GM21825 (cell line): Measurements from ENCODE around the gene MXRA8.
"Not testable (repeated sequence)": the region's sequence is repeated elsewhere in the genome, so short reads cannot be mapped to it uniquely, and the experiment has no call there.

Experiments used
- ATAC-seq: cut with Tn5 transposase; IDR thresholded peaks from one replicate; pipeline ENCODE4 v1.9.1; 2021; ENCODE audit warnings: mild to moderate bottlenecking, moderate library complexity; ENCODE audit not compliant: unreplicated experiment

Gene MXRA8

DNA sequence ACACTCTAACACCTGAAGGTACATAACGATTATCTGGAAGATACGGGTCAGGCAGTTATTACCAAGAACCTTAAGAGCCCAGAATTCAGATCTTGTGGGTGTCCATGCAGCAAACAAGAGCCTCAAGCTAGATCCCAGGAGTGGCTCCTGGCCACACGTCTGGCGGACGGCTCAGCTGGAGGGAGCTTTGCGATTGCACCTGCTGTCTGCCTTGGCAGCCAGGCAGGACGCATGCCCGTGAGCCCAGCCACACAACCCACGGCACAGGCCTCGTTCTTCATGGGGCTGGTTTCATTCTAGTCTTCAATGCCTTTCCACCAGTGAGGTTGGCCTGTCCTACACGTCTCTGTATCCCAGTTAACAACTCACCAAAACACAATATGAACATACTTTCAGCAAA is 35.1 kb upstream of the MXRA8 start:
- no peak for ATAC-seq

DNA sequence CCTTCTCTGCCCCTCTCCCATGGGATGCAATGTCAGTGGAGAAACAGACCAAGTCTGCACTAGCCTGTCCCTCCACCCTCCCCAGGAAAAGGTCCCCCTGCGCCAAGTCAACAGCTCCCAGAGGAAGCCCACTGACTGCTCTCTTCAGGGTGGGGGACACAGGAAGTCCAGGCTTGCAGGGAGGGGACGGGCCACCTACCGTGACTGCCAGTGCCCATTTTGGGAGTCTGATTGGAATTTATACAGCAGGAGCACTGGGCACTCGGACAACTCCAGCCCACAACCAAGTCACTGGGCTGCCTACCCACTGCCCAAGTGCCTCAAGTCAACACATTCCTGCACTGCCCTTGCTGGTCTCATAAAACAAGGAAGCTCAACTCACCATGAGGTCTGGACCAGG is 34.7 kb upstream of the MXRA8 start:
- no peak for ATAC-seq

DNA sequence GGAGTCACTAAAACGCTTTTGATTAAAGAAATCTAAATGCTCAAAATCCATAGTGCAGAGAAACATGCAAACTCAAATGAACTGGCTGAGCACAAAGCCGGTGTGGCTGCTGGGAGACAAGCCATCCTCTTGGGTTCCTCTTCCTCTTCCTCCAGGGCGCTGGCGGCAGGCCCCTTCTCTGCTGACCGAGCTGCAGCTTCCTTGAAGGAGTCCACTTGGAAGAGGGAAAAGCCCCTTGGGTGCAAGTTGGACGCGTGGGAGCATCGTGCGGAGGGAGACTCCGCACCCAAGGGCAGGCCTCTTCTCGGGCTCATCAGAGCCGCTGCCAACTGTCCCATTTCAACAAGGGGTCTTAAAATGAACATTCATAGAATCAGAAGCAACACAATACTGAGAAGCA is 32.9 kb upstream of the MXRA8 start:
- no peak for ATAC-seq

DNA sequence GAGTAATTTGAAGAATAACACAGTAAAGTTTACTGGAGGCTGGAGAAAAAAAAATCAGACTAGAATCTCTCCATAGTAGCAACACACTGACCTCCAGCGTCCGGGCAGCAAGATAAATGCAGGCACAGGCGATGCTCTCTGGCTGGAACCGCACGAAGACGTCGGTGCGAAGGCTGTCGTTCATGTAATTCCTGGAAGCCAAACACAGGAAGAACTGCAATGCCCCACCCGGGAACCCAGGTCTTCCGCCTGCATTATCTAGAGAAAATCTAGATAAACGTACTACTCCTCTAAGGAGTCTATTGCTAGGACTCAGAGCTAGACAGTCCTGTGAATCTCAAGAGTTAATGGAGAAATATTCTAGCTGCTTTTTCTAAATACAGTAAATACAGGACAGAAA is 32.3 kb upstream of the MXRA8 start:
- ATAC-seq: no peak

DNA sequence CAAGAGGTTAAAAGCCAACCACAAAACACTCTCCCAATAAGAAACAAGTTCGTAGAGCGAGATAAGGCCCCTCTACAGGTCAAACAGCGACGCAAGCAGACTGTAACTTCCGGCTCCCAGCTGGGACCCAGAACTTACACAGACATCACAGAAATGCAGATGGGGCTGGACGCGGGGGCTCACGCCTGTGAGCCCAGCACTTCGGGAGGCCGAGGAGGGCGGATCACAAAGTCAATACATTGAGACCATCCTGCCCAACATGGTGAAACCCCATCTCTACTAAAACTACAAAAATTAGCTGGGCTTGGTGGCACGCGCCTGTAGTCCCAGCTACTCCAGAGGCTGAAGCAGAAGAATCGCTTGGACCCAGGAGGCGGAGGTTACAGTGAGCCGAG is 29.7 kb upstream of the MXRA8 start:
- ATAC-seq: no peak

DNA sequence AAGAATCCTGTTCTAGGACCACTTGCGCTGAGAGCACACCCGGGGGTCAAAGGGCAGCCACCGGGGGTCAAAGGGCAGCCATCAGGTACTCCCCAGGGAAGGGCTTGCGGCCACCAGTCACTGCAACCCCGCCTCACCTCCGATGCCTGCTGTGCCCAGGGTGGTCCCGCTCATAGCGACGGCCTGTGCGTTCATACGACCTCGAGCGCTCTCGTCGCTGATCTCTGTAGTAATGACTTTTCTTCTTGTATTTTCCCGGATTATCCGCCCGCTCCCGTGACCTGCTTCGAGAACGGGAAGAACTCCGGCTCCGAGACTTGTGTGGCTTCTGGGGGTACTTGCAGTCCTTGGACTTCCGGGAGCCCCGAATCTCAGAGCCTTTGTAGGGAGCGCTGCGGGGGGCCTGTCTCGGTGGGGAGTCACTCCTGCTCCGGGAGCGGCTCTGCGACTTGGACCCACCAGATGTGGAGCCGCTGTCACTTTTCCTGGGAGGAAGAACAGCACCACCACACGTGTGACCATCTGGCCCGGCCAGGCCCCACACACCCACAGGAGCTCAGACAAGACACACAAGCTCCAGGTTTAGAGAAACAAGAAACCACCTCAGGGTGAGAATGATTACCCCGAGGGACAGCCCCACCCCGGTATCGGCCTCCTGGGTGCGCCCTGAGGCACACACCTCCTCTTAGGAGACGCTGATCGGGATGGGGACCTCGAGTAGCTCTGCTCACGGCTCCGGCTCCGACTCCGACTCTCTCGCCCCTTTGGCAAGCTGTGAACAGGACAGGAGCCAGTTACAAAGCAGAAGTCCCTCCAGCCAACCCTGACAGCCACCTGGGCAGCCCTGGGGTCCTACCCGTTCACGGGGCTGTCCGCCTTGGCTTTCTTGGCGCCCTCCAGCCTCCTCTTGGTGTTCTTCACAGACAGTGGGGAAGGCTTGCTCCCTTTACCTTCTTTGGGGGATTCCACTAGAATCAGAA is 29.0 kb upstream of the MXRA8 start:
- ATAC-seq: no peak

DNA sequence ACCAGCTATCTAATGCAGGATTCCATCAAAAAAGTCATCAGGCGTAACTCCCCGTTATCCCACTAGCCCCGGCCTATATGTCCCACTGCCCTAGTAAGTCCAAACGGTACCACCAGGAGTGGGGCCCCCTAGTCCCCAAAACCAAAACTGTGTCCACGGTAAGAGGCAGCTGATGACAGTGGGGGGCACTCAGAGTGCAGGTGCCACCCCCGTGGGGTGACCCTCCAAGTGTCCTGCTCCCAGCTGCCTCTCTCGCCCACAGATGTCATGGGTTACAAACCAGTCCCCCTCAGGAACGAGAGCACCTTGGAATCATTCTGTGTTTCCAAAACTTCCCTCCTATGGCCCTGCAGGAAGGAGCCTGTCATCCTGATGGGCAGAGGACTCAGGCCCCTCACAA is 27.6 kb upstream of the MXRA8 start:
- ATAC-seq: no peak

DNA sequence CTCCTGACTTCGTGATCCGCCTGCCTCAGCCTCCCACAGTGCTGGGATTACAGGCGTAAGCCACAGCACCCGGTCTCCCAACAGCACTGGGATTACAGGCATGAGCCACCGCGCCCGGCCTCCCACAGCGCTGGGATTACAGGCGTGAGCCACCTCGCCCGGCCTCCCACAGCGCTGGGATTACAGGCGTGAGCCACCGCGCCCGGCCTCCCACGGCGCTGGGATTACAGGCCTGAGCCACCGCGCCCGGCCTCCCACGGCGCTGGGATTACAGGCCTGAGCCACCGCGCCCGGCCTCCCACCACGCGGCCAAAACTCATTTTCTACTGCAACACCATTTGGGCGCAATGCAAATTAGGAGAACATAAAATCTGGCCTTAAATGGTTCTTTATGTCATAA is 27.0 kb upstream of the MXRA8 start:
- not testable (repeated sequence) for ATAC-seq

DNA sequence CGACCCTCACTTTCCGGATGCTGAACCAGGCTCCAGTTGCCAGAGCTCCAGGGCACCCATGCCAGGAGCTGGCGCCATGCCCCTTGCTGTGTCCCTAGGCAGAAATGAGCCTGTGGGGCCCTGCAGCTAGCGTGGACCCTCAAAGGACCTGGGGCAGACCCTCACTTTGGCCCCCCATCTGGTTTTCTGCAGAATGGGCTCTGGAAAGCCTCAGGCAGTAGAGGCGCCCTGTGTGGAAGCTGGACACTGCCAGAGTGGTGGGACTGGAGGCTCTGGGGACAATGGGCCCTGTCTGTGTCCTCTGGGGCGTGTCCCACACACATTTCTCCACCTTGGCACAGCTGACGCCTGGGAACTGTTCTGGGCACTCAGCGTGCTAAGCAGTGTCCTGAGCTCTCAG is 22.9 kb upstream of the MXRA8 start:
- ATAC-seq: no peak

DNA sequence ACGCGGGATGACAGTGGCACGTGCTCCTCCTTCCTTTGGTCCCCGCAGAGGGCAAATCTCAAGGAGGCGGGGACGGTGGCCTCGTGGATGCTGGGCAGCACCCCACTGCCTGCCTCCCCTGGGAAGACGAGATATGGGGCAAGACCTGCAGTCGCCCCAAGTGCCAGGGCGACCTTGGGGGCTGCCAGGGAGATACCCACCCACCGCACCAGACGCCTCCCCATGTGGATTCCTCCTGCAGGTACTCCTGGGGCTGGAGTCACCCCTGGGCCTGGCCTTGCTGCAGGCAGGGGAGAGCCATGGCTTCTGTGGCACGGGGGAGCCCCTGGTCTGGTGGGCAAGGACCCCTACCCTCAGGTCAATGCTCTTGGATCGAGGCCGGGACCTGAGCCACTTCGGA is 22.5 kb upstream of the MXRA8 start:
- no peak for ATAC-seq

DNA sequence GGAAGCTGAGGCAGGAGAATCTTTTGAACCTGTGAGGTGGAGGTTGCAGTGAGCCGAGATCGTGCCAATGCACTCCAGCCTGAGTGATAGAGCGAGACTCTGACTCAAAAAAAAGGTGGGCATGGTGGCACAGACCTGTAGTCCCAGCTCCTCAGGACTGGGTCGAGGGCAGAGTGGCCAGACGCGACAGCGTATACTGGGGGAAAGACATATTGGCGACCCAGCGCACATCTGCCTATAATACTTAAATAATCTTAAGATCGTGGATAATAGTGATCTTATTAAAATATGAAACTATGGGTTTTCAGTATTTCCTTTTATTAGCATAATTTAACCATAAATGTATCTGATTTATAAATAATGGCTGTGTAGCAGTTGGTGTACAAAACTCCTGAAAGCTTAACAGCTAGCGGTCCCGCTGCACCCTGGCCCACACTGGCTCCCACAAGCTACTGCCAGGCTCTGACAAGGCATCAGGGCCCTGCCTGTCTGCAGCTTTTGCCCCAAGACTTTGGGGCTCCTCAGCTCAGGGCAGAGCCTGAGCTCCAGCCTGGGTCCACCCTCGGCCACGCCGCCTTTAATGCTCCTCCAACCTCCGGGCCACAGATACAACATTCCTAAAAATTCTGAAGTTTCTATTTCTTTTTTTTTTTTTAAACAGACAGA is 19.3 kb upstream of the MXRA8 start:
- no peak for ATAC-seq

DNA sequence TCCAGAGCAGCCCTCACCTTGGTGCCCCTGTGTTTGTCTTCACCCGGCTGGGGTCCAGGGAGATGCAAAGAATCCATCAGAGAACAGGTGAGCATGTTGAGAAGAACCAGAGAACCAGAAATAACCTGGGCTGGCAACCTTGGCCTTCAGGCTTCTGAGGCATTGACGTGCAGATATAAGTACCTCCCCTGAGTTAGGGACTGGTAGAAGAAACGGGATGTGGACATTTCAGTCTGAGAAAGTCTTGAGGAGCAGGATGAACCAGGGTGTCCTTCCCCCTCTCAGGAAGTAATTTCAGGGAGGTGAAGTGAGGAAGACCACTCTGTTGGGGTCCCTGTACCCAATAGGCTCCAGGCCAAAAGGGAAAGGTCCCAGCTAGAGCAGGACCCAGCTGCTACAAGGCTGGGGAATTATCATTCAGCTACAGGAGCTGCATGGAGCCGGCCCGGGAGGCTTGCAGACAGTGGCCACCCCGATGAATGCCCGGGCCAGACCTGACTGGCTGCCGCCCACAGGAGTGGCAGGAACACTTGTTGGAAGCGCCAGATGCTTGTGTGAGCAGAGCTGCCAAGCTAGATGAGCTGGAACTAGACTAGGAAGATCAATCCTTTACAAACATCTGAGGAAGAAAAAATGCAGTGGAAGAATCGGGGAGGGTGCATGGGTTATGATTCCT is 18.3 kb upstream of the MXRA8 start:
- no peak for ATAC-seq

DNA sequence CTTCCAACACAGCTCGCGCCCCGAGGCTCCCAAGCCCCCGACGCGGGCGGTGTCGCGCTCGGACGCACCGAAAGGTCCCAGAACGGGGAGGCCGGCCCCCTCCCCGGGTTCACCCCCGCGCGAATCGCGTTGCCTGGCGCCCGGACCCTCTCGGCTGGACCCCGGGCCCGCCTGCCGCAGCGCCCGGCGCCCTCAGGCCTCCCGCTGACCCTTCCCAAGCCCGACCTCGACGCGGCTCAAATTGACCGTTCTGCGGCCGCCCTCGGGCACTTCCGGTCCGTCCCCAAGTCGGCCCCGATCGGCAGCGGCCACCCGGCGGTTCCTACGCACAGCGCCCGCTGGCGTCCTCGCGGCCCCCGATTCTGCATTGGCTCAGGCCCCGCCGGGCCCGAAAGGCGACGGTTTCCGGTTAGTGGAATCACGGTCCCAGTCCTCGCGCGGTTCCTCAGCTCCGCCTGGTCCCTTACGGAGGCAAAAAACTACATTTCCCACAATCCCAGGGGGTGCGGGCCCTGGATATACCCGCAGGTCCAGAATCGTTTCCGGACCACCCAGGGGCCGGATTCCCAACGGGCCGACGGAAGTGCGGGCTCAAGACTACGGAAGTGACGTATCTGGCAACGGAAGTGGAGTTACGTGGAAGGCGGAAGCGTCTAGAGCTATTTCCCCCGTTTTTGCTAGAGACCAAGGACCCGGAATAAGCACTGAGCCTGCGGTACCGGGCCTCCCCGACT is 16.7 kb upstream of the MXRA8 start, which contains the start of gene AURKAIP1:
Gene AURKAIP1 (minus strand): TSS at position 279 of the 734 bp plus-strand sequence. CDS start 451 bp downstream, outside the sequence.
- ATAC-seq: peak; percentile 82

DNA sequence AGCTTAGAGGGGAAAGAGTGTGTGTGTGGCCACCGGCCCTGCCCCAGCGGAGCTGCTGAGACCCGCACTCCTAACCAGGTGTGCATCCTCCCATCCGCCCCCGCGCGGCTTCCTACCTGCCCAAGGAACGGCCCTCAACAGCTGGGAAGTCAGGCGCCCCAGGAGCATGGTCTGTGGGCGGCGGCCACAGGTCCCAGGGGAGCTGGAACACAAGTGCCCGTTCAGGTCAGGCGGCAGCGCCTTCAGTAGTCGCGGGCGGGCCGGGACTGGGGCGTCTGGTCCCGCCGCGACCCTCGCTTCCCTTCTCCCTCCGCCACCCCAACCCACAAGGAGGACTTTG is 16.2 kb upstream of the MXRA8 start:
- ATAC-seq: peak; percentile 1

DNA sequence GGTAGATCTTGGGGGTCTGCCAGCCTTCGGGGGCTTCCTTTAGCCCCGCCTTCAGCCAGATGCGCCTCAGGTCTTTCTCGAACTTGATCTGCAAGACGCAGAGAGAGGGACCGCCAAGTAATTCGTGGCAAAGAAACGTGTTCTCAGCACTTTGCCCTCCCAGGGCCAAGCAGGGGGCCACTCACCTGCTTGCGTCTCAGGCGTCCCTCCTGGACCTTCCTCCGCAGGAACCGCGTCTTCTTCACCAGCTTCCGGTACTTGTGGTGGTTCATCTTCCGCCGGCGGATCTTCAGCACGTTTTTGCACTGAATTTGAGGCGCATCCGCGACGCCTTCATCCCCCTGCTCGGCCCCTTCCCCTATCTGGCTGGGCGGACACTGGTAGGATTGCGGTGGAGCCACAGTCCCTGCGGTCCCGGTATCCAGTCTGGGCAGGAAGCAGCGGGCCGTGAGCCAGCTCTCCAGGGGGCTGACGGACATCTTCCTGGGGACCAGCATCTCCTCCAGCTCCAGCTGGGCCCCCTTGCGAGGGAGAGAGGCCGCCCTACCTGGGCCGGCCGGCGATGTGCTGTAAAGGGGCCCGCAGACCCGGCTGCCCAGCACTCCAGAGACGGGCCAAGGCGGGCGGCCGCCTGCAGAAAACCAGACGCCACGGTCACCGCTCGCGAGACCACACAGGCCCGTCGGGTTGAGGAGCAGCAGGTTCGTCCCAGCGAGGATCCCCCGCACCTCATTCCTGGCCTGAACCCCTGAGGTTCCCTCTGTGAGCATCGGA is 15.6 kb upstream of the MXRA8 start:
- ATAC-seq: no peak

DNA sequence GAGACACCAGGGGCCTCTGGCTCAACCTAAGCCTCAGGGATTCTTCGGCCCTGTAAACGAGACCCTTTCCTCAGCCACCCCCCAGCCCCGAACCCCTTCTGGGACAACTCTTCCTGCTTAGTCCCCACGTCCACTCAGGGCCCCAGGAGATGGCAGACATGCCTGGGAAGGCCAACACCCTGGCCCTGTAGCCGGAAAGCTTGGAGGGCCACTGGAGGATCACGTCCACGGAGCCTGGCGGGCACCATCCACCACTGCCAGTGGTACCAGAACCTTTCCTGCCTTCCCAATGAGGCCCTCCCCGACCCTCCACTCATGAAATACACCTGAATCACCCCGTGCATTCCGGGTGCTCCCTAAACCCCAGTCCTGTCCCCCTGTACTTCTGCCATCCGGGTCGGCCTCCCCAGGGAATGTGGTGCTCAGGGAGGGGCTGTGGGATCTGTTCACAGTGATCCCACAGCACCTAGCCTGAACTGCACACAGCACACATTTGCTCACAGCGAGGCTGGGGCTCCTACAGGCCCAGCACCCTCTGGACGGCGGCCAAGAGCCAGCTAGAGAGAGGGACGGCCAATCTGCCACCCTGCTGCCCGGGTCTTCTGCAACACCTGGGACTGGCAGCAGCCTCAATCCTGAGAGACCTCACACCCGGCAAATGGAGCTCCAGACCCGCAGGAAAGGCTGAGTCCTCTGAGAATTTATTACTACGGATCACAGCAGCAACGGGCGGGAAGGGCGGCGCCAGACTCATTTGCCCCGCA is 14.9 kb upstream of the MXRA8 start:
- ATAC-seq: no peak

DNA sequence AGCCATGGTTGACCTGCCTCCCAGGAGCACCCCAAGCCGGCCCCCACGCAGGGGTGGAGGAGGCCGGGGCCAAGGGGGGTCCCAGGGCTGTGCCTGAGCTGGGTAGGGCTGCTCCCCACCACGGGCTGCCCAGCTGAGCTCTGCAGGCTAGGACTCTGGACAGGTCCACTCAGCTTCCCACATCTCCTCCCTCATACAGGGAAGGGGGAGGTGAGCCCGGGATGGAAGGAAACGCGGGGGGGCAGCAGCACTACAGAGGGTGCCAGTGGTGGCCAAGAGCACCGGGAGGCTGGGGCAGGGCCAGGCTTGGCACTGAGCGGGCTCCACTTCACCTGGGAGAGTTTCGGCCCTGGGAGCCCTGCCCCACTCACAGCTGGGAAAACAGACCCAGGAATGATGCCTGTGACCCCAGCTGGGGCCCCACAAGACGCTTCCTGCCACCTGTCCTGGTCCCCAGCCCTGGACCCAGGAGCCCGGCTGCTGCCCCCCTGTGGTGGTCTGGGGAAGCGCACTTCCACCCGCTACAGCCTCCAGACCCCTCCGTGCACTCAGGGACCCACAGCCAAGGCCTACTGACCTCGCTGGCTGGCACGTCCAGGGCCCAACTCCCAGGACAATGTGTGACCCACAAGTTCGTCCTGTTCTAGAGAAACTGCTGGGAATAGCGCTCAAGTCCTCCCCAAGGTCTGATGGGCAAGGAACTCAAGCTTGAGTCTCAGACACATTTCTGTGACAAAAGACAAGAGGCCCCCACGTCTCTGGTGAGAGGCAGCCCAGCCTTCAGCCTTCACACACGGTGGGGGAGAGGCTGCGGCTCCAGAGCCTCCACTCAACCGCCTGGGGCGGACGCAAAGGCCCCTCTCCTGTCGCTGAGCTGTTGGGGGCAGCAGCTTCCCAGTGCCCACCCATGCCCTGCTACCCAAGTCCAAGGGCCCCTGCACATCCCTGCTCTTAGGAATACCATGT is 13.7 kb upstream of the MXRA8 start:
- no peak for ATAC-seq

DNA sequence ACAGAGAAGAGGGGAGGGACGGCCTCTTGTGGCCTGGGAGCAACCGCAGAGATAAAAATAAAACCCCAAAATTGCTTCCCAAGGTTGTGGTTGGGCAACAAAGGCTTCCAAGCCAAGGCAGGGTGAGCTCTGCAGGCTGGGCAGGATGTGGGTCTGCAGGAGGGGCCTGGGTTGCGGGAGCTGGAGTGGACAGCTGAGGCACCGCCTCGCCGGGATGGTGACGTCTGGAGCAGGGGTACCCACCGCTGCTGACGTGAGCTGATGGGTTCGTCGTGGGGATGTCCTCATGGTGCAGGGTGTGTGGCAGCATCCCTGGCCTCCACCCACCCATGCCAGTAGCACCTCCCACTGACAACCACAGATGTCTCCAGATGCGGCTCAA is 13.0 kb upstream of the MXRA8 start:
- ATAC-seq: no peak
